ENCODE data around the gene GABARAP.
A peak's percentile ranks its signal among the peaks of the same experiment; 100 is the strongest.

Gene GABARAP

GRCh38 chr17:7266784-7267183 is 24.5 kb upstream of the GABARAP start:
- Mint-ChIP-seq H3K36me3 (peaks cover 2% of the 10 kb centered on the region), H3K9me3 (no peaks in the 10 kb centered on the region), H3K4me3 (no peak overlapping the region), H3K27ac (no peak overlapping the region), H3K4me1 (peaks cover 12% of the 10 kb centered on the region), H3K27me3 (peaks cover 17% of the 10 kb centered on the region)
- no peak for ATAC-seq (ENCODE audit: low read depth)
- no peak for DNase-seq (ENCODE audit: low spot score in 2 of 2)

- peak overlapping the region; percentile 15 for H3K4me3 Mint-ChIP-seq
- no peak overlapping the region for H3K27ac Mint-ChIP-seq
- H3K4me1 Mint-ChIP-seq: peaks cover 14% of the 10 kb centered on the region
- H3K27me3 Mint-ChIP-seq: peaks cover 15% of the 10 kb centered on the region
- peaks cover 2% of the 10 kb centered on the region for H3K36me3 Mint-ChIP-seq
- no peak for DNase-seq (ENCODE audit: low spot score in 2 of 2)
- ATAC-seq (ENCODE audit: low read depth): no peak
- H3K9me3 Mint-ChIP-seq: no peaks in the 10 kb centered on the region
These were observed 21.5 kb upstream of the GABARAP start for GRCh38 chr17:7263801-7264078.

- Mint-ChIP-seq H3K9me3 (no peaks in the 10 kb centered on the region), H3K27me3 (peaks cover 15% of the 10 kb centered on the region), H3K4me3 (peak overlapping the region; percentile 85), H3K4me1 (peaks cover 14% of the 10 kb centered on the region), H3K27ac (peak overlapping the region; percentile 69), H3K36me3 (peaks cover 2% of the 10 kb centered on the region)
- ATAC-seq (ENCODE audit: low read depth) (peak; percentile 18), DNase-seq (ENCODE audit: low spot score in 2 of 2) (no peak)
These were observed 20.9 kb upstream of the GABARAP start for GRCh38 chr17:7262935-7263800.

- Mint-ChIP-seq H3K4me3 (peak within 1 kb of the TSS; percentile 85), H3K27ac (peak within 1 kb of the TSS; percentile 69), H3K4me1 (peaks cover 14% of the 10 kb centered on the region), H3K27me3 (peaks cover 15% of the 10 kb centered on the region), H3K9me3 (no peaks in the 10 kb centered on the region), H3K36me3 (peaks cover 2% of the 10 kb centered on the region)
- ATAC-seq (ENCODE audit: low read depth): peak; percentile 21
- DNase-seq (ENCODE audit: low spot score in 2 of 2): no peak
These were observed 20.1 kb upstream of the GABARAP start, which contains the start of gene CLDN7 for GRCh38 chr17:7262192-7262934. CLDN7 (minus strand) TSS chr17:7262478; CDS start chr17:7262043, 435 bp downstream.

- Mint-ChIP-seq H3K9me3 (no peaks in the 10 kb centered on the region), H3K4me1 (peaks cover 14% of the 10 kb centered on the region), H3K27me3 (peaks cover 12% of the 10 kb centered on the region), H3K4me3 (peak overlapping the region; percentile 79), H3K36me3 (peaks cover 5% of the 10 kb centered on the region), H3K27ac (no peak overlapping the region)
- DNase-seq (ENCODE audit: low spot score in 2 of 2) (no peak), ATAC-seq (ENCODE audit: low read depth) (peak; percentile 51)
These were observed 19.3 kb upstream of the GABARAP start for GRCh38 chr17:7261379-7262191.

- peak overlapping the region; percentile 69 for H3K4me3 Mint-ChIP-seq
- DNase-seq (ENCODE audit: low spot score in 2 of 2) (no peak), ATAC-seq (ENCODE audit: low read depth) (peak; percentile 38)
- H3K27ac Mint-ChIP-seq: no peak overlapping the region
- H3K36me3 Mint-ChIP-seq: peaks cover 9% of the 10 kb centered on the region
- peaks cover 10% of the 10 kb centered on the region for H3K27me3 Mint-ChIP-seq
- H3K4me1 Mint-ChIP-seq: peaks cover 14% of the 10 kb centered on the region
- H3K9me3 Mint-ChIP-seq: no peaks in the 10 kb centered on the region
These were observed 18.6 kb upstream of the GABARAP start for GRCh38 chr17:7260651-7261378.

GRCh38 chr17:7260151-7260550 is 17.9 kb upstream of the GABARAP start:
- DNase-seq (ENCODE audit: low spot score in 2 of 2) (no peak), ATAC-seq (ENCODE audit: low read depth) (no peak)
- peaks cover 10% of the 10 kb centered on the region for H3K27me3 Mint-ChIP-seq
- H3K27ac Mint-ChIP-seq: no peak overlapping the region
- H3K36me3 Mint-ChIP-seq: peaks cover 9% of the 10 kb centered on the region
- H3K4me1 Mint-ChIP-seq: peaks cover 14% of the 10 kb centered on the region
- H3K9me3 Mint-ChIP-seq: no peaks in the 10 kb centered on the region
- H3K4me3 Mint-ChIP-seq: peak overlapping the region; percentile 43

- ATAC-seq (ENCODE audit: low read depth): no peak
- H3K9me3 Mint-ChIP-seq: no peaks in the 10 kb centered on the region
- peaks cover 14% of the 10 kb centered on the region for H3K4me1 Mint-ChIP-seq
- peaks cover 12% of the 10 kb centered on the region for H3K36me3 Mint-ChIP-seq
- H3K27me3 Mint-ChIP-seq: peaks cover 10% of the 10 kb centered on the region
- DNase-seq (ENCODE audit: low spot score in 2 of 2): no peak
- H3K27ac Mint-ChIP-seq: no peak overlapping the region
- H3K4me3 Mint-ChIP-seq: no peak overlapping the region
These were observed 17.3 kb upstream of the GABARAP start for GRCh38 chr17:7259555-7259889.

- Mint-ChIP-seq H3K27ac (no peak overlapping the region), H3K4me1 (peaks cover 13% of the 10 kb centered on the region), H3K36me3 (peaks cover 12% of the 10 kb centered on the region), H3K27me3 (peaks cover 9% of the 10 kb centered on the region), H3K4me3 (no peak overlapping the region), H3K9me3 (no peaks in the 10 kb centered on the region)
- ATAC-seq (ENCODE audit: low read depth): no peak
- DNase-seq (ENCODE audit: low spot score in 2 of 2): no peak
These were observed 16.7 kb upstream of the GABARAP start for GRCh38 chr17:7258731-7259554.

GRCh38 chr17:7256766-7257456 is 14.7 kb upstream of the GABARAP start:
- H3K27me3 Mint-ChIP-seq: no peaks in the 10 kb centered on the region
- H3K36me3 Mint-ChIP-seq: peaks cover 18% of the 10 kb centered on the region
- no peak for ATAC-seq (ENCODE audit: low read depth)
- peaks cover 13% of the 10 kb centered on the region for H3K4me1 Mint-ChIP-seq
- no peak overlapping the region for H3K4me3 Mint-ChIP-seq
- DNase-seq (ENCODE audit: low spot score in 2 of 2): no peak
- H3K27ac Mint-ChIP-seq: no peak overlapping the region
- H3K9me3 Mint-ChIP-seq: no peaks in the 10 kb centered on the region

- peaks cover 17% of the 10 kb centered on the region for H3K4me1 Mint-ChIP-seq
- ATAC-seq (ENCODE audit: low read depth): no peak
- DNase-seq (ENCODE audit: low spot score in 2 of 2): no peak
- H3K27ac Mint-ChIP-seq: no peak overlapping the region
- no peak overlapping the region for H3K4me3 Mint-ChIP-seq
- H3K27me3 Mint-ChIP-seq: no peaks in the 10 kb centered on the region
- H3K36me3 Mint-ChIP-seq: peaks cover 18% of the 10 kb centered on the region
- H3K9me3 Mint-ChIP-seq: no peaks in the 10 kb centered on the region
These were observed 12.3 kb upstream of the GABARAP start for GRCh38 chr17:7254511-7254910.

- Mint-ChIP-seq H3K36me3 (peaks cover 18% of the 10 kb centered on the region), H3K4me1 (peaks cover 26% of the 10 kb centered on the region), H3K27ac (peak overlapping the region; percentile 99), H3K27me3 (no peaks in the 10 kb centered on the region), H3K4me3 (peak overlapping the region; percentile 89), H3K9me3 (no peaks in the 10 kb centered on the region)
- DNase-seq (ENCODE audit: low spot score in 2 of 2) (no peak), ATAC-seq (ENCODE audit: low read depth) (no peak)
These were observed 10.8 kb upstream of the GABARAP start for GRCh38 chr17:7253082-7253481.

Data from memory B cell (primary cell).